ENCODE measurements around the gene ADAMTS8. TPM values are rescaled to one million over a fixed set of nuclear protein-coding genes. Genes with fewer than 3 reads are reported as not detected.

ADAMTS8 gene
- total RNA-seq, 2 experiments from 2014 or later, result not detected

DNA sequence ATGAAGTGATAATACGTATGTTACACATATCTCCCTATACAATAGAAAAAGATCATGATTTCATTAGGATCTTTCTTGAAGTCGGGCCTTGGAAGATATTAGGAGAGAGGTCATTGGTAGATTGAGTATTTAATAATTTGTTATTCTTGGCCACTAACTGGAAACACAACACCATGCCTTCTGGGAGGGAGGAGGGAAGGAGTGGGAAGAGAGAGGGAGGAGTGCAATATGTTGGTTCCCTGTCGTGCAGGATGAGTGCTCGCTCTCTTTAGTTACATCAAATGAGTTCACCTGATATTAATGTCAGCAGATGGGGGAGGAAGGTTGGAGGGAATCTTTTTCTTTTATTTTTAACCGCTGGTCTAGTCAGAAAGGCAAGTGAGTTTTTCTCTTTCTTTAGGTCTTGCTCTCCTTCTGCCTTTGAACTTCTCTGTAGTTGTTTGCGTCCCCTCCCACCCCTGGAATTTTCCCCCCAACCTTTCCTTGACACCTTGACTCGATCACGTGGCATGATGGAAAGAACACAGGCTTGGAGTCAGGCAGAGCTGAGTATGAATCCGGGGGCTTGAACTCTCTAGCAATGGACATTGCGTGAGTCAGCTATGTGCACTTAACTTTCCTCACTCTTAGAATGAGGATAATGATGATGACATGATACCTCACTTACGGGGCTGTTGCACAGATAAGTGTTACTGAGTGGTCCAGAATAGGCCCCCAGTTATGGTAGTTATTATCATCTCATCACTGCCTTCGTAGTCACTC lies 26.3 kb upstream of the ADAMTS8 start:
- Mint-ChIP-seq H3K27ac (no peak overlapping the region), H3K4me1 (peaks cover 3% of the 10 kb centered on the region), H3K36me3 (ENCODE audit: low read depth) (no peaks in the 10 kb centered on the region), H3K27me3 (peaks cover 34% of the 10 kb centered on the region), H3K4me3 (no peak overlapping the region), H3K9me3 (no peaks in the 10 kb centered on the region)
- DNase-seq, result no peak
- ChIA-PET POLR2A (no interaction called here), CTCF (no interaction called here)

DNA sequence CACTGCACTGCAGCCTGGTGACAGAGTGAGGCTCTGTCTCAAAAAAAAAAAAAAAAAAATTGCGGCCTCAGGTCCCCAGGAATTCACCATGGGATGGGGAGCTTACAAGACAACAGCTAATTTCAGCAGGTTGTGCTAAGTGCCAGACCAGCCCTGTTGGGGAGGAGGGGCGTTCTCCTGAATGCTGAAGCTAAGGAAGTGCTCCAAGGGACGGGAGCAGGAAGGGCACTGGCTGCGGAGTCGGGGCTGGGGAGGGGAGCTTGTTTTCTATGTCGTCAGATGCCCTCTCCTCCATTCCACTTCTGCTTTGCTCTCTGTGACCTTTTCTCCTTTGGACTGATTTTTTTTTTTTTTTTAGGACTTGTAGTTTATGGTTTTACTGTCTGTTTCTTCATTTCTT lies 24.5 kb upstream of the ADAMTS8 start:
- POLR2A ChIA-PET, result no interaction called here
- Mint-ChIP-seq H3K27me3 (peaks cover 46% of the 10 kb centered on the region), H3K4me1 (peaks cover 8% of the 10 kb centered on the region)

DNA sequence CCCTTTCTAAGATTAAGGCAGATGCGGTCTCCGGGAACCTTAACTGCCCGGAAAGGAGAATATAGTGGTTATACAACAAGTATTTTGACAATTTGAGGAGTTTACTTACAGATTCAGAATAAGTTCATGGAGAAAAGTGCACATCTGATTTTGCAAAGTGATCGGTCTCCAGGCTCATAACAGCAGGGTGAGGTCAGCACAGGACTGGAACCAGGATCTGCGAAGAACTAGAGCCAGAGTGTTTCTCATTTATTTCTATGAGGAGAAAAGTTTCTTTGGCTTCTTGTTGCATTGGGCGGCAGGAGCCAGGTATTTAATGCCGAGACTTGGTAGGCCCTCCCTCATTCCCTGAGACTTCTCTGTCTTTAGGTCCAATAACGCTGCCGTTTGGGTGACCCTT lies 23.8 kb upstream of the ADAMTS8 start:
- Mint-ChIP-seq H3K9me3 (no peaks in the 10 kb centered on the region), H3K36me3 (ENCODE audit: low read depth) (no peaks in the 10 kb centered on the region), H3K27me3 (peaks cover 51% of the 10 kb centered on the region), H3K4me1 (peaks cover 10% of the 10 kb centered on the region), H3K4me3 (no peak overlapping the region), H3K27ac (no peak overlapping the region)
- ChIA-PET CTCF (interaction anchor here (1.2 to 2.4 kb wide), 2 partner anchors 12 to 410 kb away, joined by 3 to 8 read pairs; no protein-coding TSS in a partner anchor), POLR2A (no interaction called here)
- no peak for DNase-seq

More for the DNA sequence above, 24.5 kb upstream of the ADAMTS8 start:
- Mint-ChIP-seq H3K27ac (no peak overlapping the region), H3K36me3 (ENCODE audit: low read depth) (no peaks in the 10 kb centered on the region), H3K4me3 (no peak overlapping the region), H3K9me3 (no peaks in the 10 kb centered on the region)
- DNase-seq, result no peak
- CTCF ChIA-PET, result interaction anchor here (1.0 to 2.4 kb wide), 2 partner anchors 13 to 351 kb away, joined by 3 to 8 read pairs; no protein-coding TSS in a partner anchor

DNA sequence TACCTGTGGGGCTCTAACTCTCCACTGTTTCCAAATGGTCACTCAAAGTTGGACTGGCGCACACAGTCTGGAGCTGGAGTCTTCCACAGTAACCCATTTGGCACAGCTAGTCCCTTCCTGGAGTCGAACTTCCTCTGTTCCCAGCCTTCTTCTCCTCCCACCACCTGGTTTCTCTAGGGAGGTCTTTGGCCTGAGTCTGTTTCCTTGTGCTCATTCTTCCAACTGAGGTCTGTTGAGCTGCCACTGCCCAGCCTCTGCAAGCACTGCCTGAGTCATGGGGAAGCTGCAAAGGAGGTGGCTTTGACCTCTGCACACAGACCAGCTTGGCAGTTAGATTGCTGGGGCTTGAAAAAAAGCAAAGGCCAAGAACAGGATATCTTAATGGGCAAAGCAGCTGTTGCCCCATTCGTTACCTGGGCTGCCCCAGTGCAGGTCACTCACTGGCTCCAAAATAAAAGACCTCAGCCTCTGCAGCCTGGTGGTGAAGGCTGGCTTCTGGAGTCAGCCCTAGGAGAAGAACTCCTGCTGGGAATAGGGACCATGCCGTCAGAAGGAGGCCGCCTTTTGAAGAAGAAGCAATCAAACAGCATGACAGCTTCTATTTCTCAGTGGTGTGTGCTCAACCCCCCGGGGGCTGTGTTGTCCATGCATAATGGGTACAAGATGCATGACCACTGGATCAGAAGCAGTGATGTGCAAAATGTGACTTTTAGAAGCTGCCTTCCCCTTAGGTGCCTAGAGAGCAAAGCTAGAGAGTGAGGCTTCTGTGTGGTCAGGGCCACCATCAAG lies 23.0 kb upstream of the ADAMTS8 start:
- ChIA-PET CTCF (interaction anchor here (1.2 to 2.4 kb wide), 4 partner anchors 11 to 411 kb away, joined by 3 to 8 read pairs (median 4); no protein-coding TSS in a partner anchor), POLR2A (no interaction called here)
- peaks cover 56% of the 10 kb centered on the region for H3K27me3 Mint-ChIP-seq
- H3K9me3 Mint-ChIP-seq, result no peaks in the 10 kb centered on the region
- H3K27ac Mint-ChIP-seq, result no peak overlapping the region
- H3K4me1 Mint-ChIP-seq, result peaks cover 10% of the 10 kb centered on the region
- no peaks in the 10 kb centered on the region for H3K36me3 Mint-ChIP-seq (ENCODE audit: low read depth)
- no peak overlapping the region for H3K4me3 Mint-ChIP-seq
- DNase-seq, result no peak

DNA sequence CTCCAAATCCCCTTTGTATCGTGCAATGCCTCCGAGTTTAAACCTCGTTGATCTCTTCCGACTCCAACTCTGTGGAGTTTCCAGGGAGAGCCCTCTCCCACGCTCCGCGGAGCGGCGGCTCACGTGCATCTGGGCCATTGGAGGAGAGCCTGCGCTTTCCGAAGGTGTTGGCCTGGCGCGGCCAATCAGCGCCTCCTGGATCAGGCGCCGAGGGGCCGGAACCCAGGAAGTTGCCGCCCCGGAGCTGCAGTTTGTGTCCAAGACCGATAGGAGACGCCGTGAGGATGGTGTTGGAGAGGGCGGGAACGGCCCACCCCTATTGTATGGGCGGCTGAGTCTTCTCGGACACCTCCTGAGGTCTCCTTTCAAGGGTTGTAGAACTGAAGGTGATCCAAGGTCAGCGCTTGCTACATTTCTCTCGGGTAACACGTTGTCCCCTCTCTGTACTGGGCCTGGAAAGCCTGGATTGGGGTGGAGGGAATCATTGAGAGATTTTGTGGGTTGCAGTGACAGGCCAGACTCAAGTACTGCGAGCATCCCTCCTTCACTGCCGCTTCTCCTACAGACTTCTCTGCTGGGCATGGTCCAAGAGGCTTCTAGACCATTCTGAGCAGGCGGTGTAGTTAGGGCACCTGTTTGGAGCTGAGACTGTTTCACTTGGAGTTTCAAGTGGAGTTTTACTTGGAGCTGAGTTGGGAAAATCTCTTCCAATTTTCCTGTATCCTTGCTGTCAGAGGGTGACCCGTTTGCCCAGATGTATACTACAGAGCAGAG lies 21.8 kb upstream of the ADAMTS8 start:
- Mint-ChIP-seq H3K27ac (no peak overlapping the region), H3K27me3 (peaks cover 67% of the 10 kb centered on the region), H3K36me3 (ENCODE audit: low read depth) (no peaks in the 10 kb centered on the region), H3K4me3 (no peak overlapping the region), H3K9me3 (no peaks in the 10 kb centered on the region), H3K4me1 (peaks cover 10% of the 10 kb centered on the region)
- POLR2A ChIA-PET, result no interaction called here
- no peak for DNase-seq
- CTCF ChIA-PET, result interaction anchor here (0.6 to 1.4 kb wide), 3 partner anchors 13 to 673 kb away, joined by 3 to 4 read pairs (median 3); no protein-coding TSS in a partner anchor

DNA sequence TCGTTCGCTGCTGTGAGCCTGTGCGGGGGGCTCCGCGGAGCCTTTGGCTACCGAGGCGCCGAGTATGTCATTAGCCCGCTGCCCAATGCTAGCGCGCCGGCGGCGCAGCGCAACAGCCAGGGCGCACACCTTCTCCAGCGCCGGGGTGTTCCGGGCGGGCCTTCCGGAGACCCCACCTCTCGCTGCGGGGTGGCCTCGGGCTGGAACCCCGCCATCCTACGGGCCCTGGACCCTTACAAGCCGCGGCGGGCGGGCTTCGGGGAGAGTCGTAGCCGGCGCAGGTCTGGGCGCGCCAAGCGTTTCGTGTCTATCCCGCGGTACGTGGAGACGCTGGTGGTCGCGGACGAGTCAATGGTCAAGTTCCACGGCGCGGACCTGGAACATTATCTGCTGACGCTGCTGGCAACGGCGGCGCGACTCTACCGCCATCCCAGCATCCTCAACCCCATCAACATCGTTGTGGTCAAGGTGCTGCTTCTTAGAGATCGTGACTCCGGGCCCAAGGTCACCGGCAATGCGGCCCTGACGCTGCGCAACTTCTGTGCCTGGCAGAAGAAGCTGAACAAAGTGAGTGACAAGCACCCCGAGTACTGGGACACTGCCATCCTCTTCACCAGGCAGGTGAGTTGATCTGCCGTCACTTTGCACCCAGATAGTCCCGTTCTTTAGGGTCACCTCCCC lies 21.0 kb upstream of the ADAMTS8 start:
- Mint-ChIP-seq H3K27ac (no peak overlapping the region), H3K27me3 (peaks cover 62% of the 10 kb centered on the region), H3K36me3 (ENCODE audit: low read depth) (no peaks in the 10 kb centered on the region), H3K4me1 (peaks cover 10% of the 10 kb centered on the region), H3K4me3 (peak overlapping the region; percentile 36), H3K9me3 (no peaks in the 10 kb centered on the region)
- DNase-seq, result no peak
- ChIA-PET POLR2A (no interaction called here), CTCF (interaction anchor here (0.6 kb wide), 1 partner anchor 672 kb away, joined by 3 read pairs; no protein-coding TSS in a partner anchor)

DNA sequence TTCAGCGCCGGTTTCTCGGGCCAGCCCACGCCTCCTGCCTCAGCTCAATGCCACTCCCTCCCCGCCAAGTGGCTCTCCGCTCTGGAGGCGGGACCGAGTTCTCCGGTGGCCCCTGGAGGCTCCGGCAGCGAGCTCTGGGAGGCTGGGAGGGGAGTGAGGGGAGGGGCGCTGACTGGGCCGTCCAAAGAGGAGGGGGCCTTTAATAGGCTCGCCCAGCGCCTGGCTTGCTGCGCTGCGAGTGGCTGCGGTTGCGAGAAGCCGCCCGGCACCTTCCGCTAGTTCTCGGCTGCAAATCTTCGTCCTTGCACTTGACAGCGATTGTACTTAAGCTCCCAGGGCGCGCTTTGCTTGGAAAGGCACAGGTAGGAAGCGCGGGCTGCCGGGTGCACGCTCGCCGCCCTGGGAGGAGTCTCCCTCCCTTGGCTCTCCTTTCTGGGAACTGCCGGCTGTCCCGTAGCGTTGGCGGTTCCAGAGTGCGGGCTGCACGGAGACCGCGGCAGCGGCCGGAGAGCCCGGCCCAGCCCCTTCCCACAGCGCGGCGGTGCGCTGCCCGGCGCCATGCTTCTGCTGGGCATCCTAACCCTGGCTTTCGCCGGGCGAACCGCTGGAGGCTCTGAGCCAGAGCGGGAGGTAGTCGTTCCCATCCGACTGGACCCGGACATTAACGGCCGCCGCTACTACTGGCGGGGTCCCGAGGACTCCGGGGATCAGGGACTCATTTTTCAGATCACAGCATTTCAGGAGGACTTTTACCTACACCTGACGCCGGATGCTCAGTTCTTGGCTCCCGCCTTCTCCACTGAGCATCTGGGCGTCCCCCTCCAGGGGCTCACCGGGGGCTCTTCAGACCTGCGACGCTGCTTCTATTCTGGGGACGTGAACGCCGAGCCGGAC lies 20.3 kb upstream of the ADAMTS8 start, which contains the start of gene ADAMTS15:
ADAMTS15 (plus strand) TSS at position 230 of the 894 bp plus-strand sequence; CDS start at position 559, 329 bp downstream.
- Mint-ChIP-seq H3K4me3 (peak within 1 kb of the TSS; percentile 45), H3K27me3 (peaks cover 56% of the 10 kb centered on the region), H3K9me3 (no peaks in the 10 kb centered on the region), H3K36me3 (ENCODE audit: low read depth) (no peaks in the 10 kb centered on the region), H3K27ac (no peak within 1 kb of the TSS), H3K4me1 (peaks cover 10% of the 10 kb centered on the region)
- CTCF ChIA-PET, result interaction anchor here (0.8 to 1.5 kb wide), 2 partner anchors 10 to 413 kb away, joined by 3 to 5 read pairs; no protein-coding TSS in a partner anchor
- peak; percentile 48 for DNase-seq
- POLR2A ChIA-PET, result no interaction called here

DNA sequence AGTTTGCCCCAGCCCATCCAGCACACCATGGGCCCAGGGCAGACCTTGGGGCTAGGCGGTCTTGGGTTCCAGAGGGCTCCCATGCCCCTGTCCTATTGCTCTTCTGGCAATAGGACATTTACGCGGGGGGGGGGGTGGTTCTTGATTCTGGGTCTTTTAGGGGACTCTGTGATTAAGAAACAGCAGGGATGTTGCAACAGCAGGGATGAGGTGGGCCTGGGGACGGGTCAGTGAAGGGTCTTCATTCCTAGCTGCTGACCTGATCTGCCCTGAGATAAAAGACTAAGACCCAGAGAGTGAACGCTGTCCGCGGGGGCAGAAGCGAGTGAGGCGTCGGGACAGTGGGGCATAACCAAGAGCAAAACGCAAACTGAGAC lies 19.6 kb upstream of the ADAMTS8 start:
- Mint-ChIP-seq H3K4me3 (peak overlapping the region; percentile 45), H3K36me3 (ENCODE audit: low read depth) (no peaks in the 10 kb centered on the region)

DNA sequence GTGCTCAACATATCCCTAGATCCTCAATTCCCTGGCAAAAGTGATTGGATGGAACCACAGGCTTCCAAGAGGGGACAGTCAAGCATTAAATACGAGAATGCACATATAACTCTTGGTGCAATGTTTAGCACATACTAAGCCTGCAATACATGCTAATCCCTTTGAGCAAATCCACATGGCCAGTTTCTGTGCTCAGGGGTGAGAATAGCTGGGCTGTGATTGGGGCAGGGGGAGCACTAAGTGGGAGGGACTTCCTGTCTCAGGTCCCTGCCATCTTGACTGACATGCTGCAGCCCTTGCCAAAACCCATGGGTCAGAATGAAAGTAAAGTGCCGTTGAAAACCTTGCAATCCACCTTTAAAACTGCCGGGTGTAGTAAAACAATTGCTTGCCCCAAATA lies 17.4 kb upstream of the ADAMTS8 start:
- Mint-ChIP-seq H3K27ac (no peak overlapping the region), H3K4me1 (peaks cover 10% of the 10 kb centered on the region), H3K27me3 (peaks cover 48% of the 10 kb centered on the region), H3K36me3 (ENCODE audit: low read depth) (no peaks in the 10 kb centered on the region), H3K9me3 (no peaks in the 10 kb centered on the region), H3K4me3 (no peak overlapping the region)
- POLR2A ChIA-PET, result no interaction called here
- CTCF ChIA-PET, result interaction anchor here (0.9 kb wide), 1 partner anchor 8 kb away, joined by 3 read pairs; no protein-coding TSS in a partner anchor
- no peak for DNase-seq

More for the DNA sequence above, 19.6 kb upstream of the ADAMTS8 start:
- H3K27me3 Mint-ChIP-seq, result peaks cover 54% of the 10 kb centered on the region
- ChIA-PET CTCF (interaction anchor here (0.8 to 1.5 kb wide), 2 partner anchors 9 to 414 kb away, joined by 3 to 5 read pairs; no protein-coding TSS in a partner anchor), POLR2A (no interaction called here)
- no peak overlapping the region for H3K27ac Mint-ChIP-seq
- no peak for DNase-seq
- H3K4me1 Mint-ChIP-seq, result peaks cover 10% of the 10 kb centered on the region
- no peaks in the 10 kb centered on the region for H3K9me3 Mint-ChIP-seq

DNA sequence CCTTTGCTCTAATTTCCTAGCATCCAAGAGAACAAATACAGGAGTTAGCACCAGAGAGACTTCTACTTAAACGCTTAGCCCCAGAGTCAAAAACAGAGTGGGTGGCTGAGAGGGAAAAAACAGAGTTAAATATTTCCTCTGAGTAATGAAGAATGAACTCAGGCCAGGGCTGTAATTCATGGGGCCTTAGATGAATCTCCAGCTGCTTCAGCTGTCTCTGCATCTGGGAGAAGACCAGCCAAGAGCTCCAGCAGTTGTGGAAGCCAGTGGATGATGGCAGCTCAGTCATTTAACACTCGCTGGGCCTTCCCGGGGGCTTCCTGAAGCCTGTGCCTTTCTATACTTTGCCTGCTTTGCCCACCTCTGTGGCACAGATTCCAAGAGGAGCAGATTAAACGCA lies 14.3 kb upstream of the ADAMTS8 start:
- ChIA-PET POLR2A (no interaction called here), CTCF (interaction anchor here (1.3 to 3.1 kb wide), 2 partner anchors 9 to 419 kb away, joined by 4 to 19 read pairs; no protein-coding TSS in a partner anchor)
- Mint-ChIP-seq H3K9me3 (no peaks in the 10 kb centered on the region), H3K36me3 (ENCODE audit: low read depth) (peaks cover 4% of the 10 kb centered on the region), H3K4me3 (no peak overlapping the region), H3K27ac (no peak overlapping the region), H3K27me3 (peaks cover 22% of the 10 kb centered on the region), H3K4me1 (peaks cover 24% of the 10 kb centered on the region)
- DNase-seq, result no peak

DNA sequence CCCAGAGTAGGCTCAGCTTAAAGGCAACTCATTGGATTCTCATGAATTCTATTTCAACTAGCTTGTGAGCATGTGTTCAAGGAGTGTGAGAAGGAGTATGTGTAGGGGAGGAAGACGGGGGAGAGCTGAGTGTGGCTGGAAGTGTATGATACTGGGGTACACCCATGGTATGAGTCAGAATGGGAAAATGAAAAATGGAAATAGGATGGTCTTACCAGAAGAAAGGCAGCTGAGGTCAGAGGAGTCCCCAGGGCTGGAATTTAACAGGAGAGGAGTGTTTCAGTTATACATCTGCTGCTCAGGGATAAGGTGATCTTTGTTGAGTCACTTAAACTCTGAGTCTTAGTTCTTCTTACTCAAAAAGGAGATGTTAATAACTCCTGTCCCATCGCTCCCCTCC lies 13.3 kb upstream of the ADAMTS8 start:
- Mint-ChIP-seq H3K9me3 (no peaks in the 10 kb centered on the region), H3K4me3 (no peak overlapping the region), H3K36me3 (ENCODE audit: low read depth) (peaks cover 4% of the 10 kb centered on the region), H3K27me3 (peaks cover 17% of the 10 kb centered on the region), H3K4me1 (peaks cover 25% of the 10 kb centered on the region), H3K27ac (no peak overlapping the region)
- ChIA-PET POLR2A (no interaction called here), CTCF (interaction anchor here (0.6 to 3.1 kb wide), 3 partner anchors 158 to 1482 kb away, joined by 3 to 19 read pairs (median 3); no protein-coding TSS in a partner anchor)
- no peak for DNase-seq

All from activated CD4-positive, alpha-beta T cell treated with anti-CD3 and anti-CD28 coated beads, Interleukin-2, amount 10 ng/mL, durations not matched to agents 7 days and 5 days (primary cell).